Fibroblast of the aortic adventitia (primary cell): Measurements from ENCODE around the gene ZIC5. TPM values are rescaled to one million over a fixed set of nuclear protein-coding genes. Genes with fewer than 3 reads are reported as not detected.
"Not testable (repeated sequence)": the region's sequence is repeated elsewhere in the genome, so short reads cannot be mapped to it uniquely, and the experiment has no call there.

ENCODE experiments used
- DNase-seq: peaks from one replicate; pipeline ENCODE4 v3.0.0-alpha.2; 2010; ENCODE audit warnings: low read depth
- H3K4me3 ChIP-seq: 2 replicates; pipeline ENCODE4 v1.5.1; 2011; ENCODE audit warnings: low read depth, mild to moderate bottlenecking, control low read depth, low read length, moderate library complexity
- total RNA-seq: library from RNA; depleted of rRNA; stranded (reverse); fragments of >200 nt; gene quantifications from 2 replicates; pipeline ENCODE4 v1.2.3, GENCODE V29; 2012; ENCODE audit warnings: low replicate concordance
- TF ChIP-seq, protein P1 (sequence below): IDR thresholded peaks from 2 replicates; pipeline ENCODE4 v1.5.1; 2011; ENCODE audit warnings: mild to moderate bottlenecking, low read length, control low read depth, inconsistent platforms; ENCODE audit not compliant: insufficient read depth

The ZIC5 gene
- total RNA-seq, 1 donor: not detected

DNA sequence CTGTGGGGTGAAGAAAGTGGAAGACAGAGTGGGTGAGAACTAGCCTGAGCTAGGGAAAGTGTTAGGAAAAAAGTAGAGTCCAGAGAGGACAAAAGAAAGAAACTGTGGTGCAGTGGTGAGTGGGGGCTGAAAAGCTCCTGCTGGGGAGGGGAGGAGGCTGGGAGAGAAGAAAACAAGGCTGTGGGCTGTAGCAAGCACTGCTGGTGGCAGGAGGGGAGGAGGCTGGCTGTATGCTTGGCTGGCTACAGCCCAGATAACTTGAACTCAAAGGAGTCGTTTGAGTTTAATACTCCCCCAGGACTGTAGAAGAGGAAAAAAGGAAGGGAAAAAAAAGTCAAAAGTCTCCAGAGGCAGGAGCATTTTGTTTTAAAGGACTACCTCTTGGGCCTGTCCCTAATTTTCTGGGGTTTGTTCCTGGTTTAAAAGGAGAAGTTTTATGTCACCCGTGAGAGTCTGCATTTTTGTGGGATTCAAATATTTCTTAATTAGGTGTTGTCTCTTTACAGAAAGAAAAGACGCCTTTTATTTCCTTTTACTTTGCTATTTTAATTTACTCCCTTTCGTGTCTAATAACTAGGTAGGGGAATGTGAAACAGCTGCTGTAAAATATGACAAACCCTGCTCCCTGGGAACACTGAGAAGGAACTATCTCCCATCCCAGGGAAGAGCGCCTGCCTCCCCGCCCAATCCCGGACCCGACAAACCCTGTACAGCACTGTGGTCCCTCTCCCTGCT is 21.7 kb downstream of the ZIC5 start:
- TF ChIP-seq, protein P1, sequence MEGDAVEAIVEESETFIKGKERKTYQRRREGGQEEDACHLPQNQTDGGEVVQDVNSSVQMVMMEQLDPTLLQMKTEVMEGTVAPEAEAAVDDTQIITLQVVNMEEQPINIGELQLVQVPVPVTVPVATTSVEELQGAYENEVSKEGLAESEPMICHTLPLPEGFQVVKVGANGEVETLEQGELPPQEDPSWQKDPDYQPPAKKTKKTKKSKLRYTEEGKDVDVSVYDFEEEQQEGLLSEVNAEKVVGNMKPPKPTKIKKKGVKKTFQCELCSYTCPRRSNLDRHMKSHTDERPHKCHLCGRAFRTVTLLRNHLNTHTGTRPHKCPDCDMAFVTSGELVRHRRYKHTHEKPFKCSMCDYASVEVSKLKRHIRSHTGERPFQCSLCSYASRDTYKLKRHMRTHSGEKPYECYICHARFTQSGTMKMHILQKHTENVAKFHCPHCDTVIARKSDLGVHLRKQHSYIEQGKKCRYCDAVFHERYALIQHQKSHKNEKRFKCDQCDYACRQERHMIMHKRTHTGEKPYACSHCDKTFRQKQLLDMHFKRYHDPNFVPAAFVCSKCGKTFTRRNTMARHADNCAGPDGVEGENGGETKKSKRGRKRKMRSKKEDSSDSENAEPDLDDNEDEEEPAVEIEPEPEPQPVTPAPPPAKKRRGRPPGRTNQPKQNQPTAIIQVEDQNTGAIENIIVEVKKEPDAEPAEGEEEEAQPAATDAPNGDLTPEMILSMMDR: no peak
- H3K4me3 ChIP-seq: no peak overlapping the region
- DNase-seq: no peak

DNA sequence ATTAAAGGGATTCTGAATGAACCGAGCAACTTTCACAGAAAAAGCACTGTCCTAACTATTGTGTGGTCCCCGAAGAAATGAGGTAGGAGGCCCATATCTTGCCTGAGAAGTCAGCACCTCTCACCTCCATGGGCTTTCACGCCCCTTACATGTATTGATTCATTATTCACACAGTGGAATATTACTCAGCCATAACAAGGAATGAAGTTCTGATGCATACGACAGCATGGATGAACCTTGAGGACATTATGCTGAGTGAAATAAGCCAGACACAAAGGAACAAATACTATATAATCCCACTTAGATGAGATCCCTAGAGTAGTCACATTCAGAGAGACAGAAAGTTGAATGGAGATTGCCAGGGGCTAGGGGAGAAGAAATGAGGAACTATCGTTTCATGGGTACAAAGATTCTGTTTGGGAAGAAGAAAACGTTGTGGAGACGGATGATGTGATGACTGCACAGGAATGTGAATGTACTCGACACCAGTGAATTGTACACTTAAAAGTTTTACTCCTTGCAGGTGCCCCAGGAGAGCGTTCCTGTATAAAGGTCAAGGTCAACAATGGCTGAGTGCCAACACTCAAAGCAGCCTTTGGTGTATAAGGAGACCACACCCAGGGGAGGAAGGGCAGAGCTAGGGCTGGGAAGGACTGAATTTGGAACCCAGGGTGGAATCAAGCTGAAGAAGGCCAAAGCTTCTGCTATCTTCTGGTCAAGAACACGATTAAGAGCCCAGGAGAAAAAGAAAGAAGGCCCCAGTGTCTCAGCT is 22.5 kb downstream of the ZIC5 start:
- TF ChIP-seq, protein P1: no peak
- DNase-seq: no peak
- H3K4me3 ChIP-seq: no peak overlapping the region

DNA sequence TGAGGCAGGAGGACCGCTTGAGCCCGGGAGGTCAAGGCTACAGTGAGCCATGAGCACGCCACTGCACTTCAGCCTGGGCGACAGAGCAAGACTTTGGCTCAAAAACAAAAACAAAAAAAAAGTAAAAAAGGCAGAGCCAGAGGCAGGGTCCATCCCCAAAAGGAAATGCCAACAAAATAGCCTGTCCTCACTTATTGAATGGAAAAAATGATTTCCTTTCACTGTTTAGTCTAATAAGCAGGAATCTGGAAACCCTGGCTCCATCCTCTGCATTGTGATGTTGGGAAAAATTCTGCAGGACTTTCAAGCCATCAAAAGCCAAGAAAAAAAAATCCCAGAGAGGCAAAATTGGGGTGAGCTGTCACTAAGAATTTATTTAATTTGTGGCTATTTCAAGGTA is 23.2 kb downstream of the ZIC5 start:
- no peak for DNase-seq
- H3K4me3 ChIP-seq: no peak overlapping the region
- TF ChIP-seq, protein P1: no peak

DNA sequence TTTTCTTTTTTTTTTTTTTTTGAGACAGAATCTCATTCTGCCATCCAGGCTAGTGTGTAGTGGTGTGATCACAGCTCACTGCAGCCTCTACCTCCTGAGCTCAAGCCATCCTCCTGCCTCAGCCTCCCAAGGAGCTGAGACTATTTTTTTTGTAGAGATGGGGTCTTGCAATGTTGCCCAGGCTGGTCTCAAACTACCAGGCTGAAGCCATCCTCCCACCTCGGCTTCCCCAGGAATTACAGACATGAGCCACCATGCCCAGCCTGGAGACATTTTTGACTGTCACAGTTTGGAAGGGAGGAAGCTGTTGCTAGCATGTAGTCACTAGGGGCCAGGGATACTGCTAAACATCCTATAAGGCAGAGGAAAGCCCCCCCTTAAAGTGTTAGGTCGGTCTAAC is 23.9 kb downstream of the ZIC5 start:
- no peak for DNase-seq
- TF ChIP-seq, protein P1: no peak
- no peak overlapping the region for H3K4me3 ChIP-seq

DNA sequence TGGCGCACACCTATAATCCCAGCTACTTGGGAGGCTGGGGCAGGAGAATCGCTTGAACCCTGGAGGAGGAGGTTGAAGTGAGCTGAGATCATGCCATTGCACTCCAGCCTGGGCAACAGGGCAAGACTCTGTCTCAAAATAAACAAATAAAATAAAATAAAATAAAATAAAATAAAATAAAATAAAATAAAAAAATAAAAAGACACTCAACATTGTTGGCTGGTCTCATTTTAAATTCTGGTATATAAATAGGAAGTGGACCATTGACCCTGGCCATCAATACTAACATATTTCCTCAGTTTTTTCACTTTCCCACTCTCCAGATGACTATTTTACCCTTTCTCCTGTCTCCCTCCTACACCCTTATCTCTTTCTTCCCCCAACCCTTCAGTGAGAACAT is 26.1 kb downstream of the ZIC5 start:
- not testable (repeated sequence) for DNase-seq, H3K4me3 ChIP-seq

DNA sequence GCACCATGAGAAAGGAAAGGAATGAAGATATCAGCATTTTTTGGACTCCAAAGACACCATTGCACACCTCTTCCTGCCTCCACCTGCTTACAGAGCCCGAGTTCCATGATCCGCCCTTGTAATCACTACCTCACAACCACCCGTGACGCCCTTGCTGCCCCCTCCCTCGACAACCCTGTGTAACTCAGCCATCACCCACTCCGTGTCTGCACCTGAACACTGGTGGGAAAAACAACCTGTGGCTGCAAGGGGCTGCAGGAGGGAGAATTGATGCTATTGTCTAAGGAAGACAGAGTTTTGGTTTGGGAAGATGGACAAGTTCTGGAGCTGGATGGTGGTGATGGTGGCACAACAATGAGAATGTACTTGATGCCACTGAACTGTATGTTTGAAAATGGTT is 27.0 kb downstream of the ZIC5 start:
- TF ChIP-seq, protein P1: no peak
- DNase-seq: no peak
- H3K4me3 ChIP-seq: no peak overlapping the region

DNA sequence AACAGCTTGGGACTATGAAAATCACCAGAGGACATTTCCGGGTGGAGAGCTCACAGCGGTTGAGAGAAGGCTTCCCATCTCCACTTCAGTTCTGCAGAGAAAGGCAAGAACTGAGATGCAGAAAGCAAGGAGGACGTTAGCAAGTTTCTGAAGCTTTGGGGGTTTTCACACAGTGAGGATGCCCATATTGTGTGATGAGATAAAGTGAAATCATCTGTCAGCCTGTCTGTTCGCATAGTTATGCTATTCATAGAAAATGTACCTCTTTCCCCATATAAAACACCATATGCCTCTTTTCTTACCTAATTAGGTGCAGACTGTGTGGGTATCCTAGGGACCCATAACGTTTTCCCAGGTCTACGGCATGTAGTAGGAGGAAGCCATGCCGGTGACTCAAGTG is 27.5 kb downstream of the ZIC5 start:
- TF ChIP-seq, protein P1: no peak
- DNase-seq: no peak
- no peak overlapping the region for H3K4me3 ChIP-seq
